Measurements from ENCODE around the gene IWS1.

- TF ChIP-seq CEBPB (IDR thresholded peaks at IDR 0.05; ENCODE audit: low read depth) (no peak), CTCF (IDR thresholded peaks at IDR 0.05 in 2 of 3, conservative IDR thresholded peaks at IDR 0.05 in 1 of 3; ENCODE audit: borderline replicate concordance in 1 of 3, insufficient read depth in 1 of 3, low read depth in 2 of 3, low read length in 2 of 3) (no peak), CBX3 (IDR thresholded peaks at IDR 0.05; ENCODE audit: low read depth) (no peak), SIN3A (IDR thresholded peaks at IDR 0.05; ENCODE audit: low read depth) (no peak), REST (IDR thresholded peaks at IDR 0.05; ENCODE audit: low read depth) (no peak), EZH2 (IDR thresholded peaks at IDR 0.05) (no peak), POLR2A (IDR thresholded peaks at IDR 0.05; ENCODE audit: borderline replicate concordance, extremely low read depth, insufficient read depth, insufficient read length) (no peak), YY1 (IDR thresholded peaks at IDR 0.05; ENCODE audit: extremely low read depth, insufficient replicate concordance, low read depth, low read length) (no peak), MAX (IDR thresholded peaks at IDR 0.05) (no peak)
These were observed 69.3 kb downstream of the IWS1 start for GRCh38 chr2:127456960-127457359.

Data from HCT116 (cell line).